IPS-18c (cell line): ENCODE data around the gene HUWE1.
"Not testable (repeated sequence)": the region's sequence is repeated elsewhere in the genome, so short reads cannot be mapped to it uniquely, and the experiment has no call there.

Source experiments
- H3K4me3 ChIP-seq: 2 replicates; pipeline ENCODE4 v1.7.0; 2013; ENCODE audit warnings: low read depth, mild to moderate bottlenecking, low read length, moderate library complexity; ENCODE audit not compliant: insufficient read depth
- H3K9me3 ChIP-seq: one replicate; pipeline ENCODE4 v1.6.1; 2013; ENCODE audit warnings: mild to moderate bottlenecking, low read length, moderate library complexity; ENCODE audit not compliant: control insufficient read depth, insufficient read depth

Gene HUWE1

GRCh38 chrX:53686151-53686885 is at the start of gene HUWE1:
HUWE1 (minus strand) TSS chrX:53686719; CDS start chrX:53654107, 32,612 bp downstream.
- Histone ChIP-seq H3K9me3 (peaks cover 2% of the 10 kb centered on the region), H3K4me3 (peak within 1 kb of the TSS; percentile 62)

GRCh38 chrX:53732797-53733196 is 46.3 kb upstream of the HUWE1 start:
- Histone ChIP-seq H3K4me3 (no peak overlapping the region), H3K9me3 (no peaks in the 10 kb centered on the region)

DNA sequence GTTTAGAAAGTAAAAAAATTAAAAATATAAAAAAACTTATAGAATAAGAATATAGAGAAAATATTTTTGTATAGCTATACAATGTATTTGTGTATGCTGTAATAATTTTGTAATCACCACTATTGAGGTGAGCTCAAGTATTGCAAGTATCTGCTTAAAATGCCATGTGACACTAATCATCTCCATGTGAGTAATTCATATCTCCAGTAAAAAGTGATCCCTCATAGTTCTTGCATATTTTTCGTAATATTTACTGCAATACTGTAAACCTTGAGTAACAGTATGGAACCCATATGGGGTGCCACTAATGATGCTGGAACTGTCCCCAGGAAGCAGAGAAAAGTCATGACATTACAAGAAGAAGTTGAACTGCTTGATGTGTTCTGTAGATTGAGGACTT is 43.2 kb upstream of the HUWE1 start:
- H3K4me3 ChIP-seq = no peak overlapping the region
- H3K9me3 ChIP-seq = peaks cover 3% of the 10 kb centered on the region

DNA sequence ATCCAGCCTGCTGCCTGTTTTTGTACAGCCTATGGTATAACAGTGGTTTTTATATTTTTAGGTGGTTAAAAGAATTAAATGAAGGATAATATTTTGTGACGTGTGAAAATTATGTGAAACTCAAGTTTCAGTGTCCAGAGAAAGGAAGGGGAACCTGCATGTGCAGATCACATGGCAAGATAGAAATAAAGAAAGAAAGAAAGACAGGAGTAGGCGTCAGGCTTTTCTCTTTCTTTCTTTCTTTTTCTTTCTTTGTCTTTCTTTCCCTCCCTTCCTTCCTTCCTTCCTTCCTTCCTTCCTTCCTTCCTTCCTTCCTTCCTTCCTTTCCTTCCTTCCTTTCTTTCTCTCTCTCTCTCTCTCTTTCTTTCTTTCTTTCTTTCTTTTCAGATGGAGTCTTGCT is 42.0 kb upstream of the HUWE1 start:
- peaks cover 3% of the 10 kb centered on the region for H3K9me3 ChIP-seq
- H3K4me3 ChIP-seq = no peak overlapping the region

GRCh38 chrX:53724872-53725271 is 38.4 kb upstream of the HUWE1 start:
- Histone ChIP-seq H3K4me3 (no peak overlapping the region), H3K9me3 (peaks cover 3% of the 10 kb centered on the region)

DNA sequence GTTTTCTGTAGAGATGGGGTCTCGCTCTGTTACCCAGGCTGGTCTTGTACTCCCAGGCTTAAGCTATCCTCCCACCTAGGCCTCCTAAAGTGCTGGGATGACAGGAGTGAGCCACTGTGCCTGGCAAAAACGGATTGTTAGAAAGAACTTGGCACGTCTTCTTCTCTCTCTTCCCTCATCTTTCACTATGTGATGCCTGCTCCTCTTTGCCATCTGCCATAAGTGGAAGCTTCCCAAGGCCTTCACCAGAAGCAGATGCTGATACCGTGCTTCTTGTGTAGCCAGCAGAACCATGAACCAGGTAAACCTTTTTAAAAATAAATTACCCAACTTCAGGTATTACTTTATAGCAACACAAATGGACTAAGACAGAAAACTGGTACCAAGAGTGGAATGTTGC is 36.9 kb upstream of the HUWE1 start:
- H3K4me3 ChIP-seq = no peak overlapping the region
- peaks cover 3% of the 10 kb centered on the region for H3K9me3 ChIP-seq

- H3K4me3 ChIP-seq, H3K9me3 ChIP-seq: not testable (repeated sequence)
These were observed 35.1 kb upstream of the HUWE1 start for GRCh38 chrX:53721610-53722009.

GRCh38 chrX:53719666-53720065 is 33.1 kb upstream of the HUWE1 start:
- not testable (repeated sequence) for H3K4me3 ChIP-seq

DNA sequence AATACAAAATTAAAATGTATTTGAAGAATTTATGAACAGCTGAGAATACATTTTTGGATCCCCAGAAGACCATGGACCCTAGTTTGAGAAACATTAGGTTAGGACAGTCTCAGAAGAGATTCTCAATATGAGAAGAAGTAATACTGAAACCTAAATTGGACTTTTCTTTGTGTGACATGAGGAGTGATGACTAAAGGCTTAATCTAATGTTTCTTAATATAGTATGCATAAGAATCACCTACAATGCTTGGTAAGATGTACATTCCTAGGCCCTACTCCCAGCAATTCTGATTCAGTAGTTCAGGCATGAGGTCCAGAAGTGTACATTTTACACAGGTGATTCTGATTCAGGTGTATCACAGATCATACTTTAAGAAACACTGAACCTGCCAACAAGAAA is 31.6 kb upstream of the HUWE1 start:
- peaks cover 4% of the 10 kb centered on the region for H3K9me3 ChIP-seq
- H3K4me3 ChIP-seq = no peak overlapping the region

More at GRCh38 chrX:53719666-53720065, 33.1 kb upstream of the HUWE1 start:
- not testable (repeated sequence) for H3K9me3 ChIP-seq

DNA sequence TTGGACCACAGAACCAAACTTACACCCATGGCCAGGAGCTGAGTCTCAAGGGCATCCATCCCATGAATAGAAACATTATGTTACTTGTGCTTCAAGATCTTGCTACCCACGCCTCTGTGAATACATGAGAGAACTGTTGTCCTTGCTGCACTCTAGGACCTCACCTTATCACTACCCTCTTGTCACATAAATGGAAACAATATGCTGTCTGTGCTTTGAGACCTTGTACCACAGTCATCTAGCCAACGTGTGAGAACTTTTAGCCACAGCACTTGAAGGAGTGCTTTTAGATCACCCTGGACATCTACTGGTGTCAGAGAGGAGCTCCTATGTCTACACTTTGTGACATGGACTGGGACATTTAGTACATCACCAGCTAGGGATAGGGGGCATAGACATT is 30.7 kb upstream of the HUWE1 start:
- H3K9me3 ChIP-seq = peaks cover 4% of the 10 kb centered on the region
- H3K4me3 ChIP-seq = no peak overlapping the region

GRCh38 chrX:53716328-53717088 is 30.0 kb upstream of the HUWE1 start:
- Histone ChIP-seq H3K4me3 (no peak overlapping the region), H3K9me3 (peaks cover 4% of the 10 kb centered on the region)

DNA sequence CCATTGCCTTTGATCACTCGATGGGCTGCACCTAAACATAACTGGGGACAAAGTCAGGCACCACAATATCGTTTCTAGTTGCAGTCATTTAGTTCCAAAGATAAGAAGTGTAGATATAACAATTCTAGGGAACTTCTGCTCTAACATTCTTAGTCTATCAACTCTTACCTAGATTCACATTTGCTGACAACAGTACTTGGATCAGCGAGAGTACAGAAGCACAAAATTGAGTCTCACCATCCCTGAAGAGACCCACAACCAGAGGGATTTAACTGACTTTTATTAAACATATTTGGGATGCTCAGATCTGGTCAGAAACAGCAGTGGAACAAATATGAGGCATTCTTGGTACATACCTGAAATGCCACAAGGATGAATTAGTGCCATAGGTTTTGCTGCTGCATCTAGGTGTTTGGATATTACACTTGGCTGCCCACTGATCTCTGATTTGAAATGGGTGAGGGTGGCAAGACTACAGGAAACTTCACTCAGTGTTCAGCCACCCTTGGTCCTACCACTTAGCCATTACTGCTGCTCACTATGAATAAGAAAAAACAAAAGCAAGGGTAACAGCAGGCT is 28.9 kb upstream of the HUWE1 start:
- Histone ChIP-seq H3K9me3 (peaks cover 4% of the 10 kb centered on the region), H3K4me3 (no peak overlapping the region)

DNA sequence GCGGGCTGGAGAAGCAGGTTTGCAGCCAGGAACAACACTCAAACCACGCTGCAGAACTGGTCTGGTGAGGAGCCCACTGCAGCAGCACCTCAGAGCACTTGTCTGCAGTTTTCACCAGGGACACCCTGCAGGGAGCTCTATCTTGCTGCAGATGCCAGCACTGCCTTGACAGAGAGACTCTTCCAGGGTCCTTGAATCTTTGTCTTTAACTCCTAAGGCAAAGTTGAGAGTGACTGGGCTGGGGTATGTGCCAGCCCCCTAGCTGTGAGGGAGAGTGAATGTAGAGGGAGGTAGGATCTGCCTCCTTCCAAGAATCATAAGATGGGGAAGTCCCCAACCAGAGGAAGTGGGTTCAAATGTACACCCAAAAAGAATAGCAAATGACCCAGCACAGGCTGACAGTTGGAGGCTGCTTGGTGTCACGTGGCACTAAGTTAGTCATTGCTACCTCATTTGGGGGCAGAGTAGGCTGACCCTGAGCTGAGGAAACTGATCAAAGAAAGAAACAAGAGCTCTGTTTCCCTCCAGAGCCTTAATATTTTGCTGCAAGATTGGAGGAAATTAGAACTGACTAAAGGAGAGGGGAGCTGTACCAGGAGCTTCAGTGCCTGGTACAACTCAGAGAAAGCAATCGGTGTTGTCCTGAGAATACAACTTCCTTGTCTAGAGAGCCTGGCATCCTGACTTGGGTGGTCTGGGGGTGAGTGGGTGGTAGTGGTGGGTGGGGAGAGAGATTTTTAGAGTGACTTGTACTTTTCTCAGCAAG is 28.2 kb upstream of the HUWE1 start:
- no peak overlapping the region for H3K4me3 ChIP-seq
- H3K9me3 ChIP-seq = peaks cover 5% of the 10 kb centered on the region

DNA sequence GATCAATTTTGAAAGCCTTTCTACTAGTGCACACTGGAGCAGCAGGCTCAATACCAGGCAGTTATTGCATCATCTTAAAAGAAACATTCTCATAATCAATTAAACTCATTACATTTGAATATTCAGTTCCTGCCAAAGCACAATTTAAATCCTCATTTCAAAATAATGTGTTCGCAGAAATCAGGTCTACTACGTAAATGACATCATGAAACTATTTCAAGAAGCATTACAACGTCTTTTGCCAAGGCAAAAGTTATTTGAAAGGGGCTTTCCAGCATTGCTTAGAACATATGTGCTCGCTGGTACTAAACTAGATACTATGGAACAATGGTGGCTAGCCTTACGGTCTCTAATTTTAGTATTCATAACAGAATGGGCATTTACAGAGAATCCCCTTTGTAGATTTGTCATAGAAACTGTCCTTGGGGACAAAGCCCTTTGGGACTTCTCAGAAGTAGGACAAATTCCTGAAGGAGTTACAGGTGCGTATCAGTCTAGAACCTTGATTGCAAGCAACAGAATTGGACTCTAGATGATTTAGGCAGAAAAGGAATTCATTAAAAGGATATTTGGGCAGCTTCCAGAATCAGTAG is 27.6 kb upstream of the HUWE1 start:
- Histone ChIP-seq H3K4me3 (no peak overlapping the region), H3K9me3 (peaks cover 6% of the 10 kb centered on the region)

DNA sequence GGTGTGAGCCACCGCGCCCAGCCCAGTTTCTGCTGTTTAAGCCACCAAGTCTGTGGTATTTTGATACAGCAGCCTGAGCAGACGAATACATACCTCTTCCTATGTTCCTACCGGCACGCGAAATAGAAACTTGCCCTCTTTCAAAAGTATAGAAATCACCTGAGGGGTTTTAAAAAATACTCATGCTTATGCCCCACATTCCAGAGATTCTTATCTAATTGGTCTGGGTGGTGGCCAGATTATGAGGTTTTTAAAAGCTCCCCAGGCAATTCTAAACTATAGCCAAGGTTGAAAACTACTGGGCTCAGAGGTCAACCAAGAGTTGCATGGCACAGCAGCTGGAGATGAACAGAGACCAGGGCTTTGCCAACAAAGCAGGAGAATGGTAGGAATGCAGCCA is 24.9 kb upstream of the HUWE1 start:
- H3K4me3 ChIP-seq = no peak overlapping the region

DNA sequence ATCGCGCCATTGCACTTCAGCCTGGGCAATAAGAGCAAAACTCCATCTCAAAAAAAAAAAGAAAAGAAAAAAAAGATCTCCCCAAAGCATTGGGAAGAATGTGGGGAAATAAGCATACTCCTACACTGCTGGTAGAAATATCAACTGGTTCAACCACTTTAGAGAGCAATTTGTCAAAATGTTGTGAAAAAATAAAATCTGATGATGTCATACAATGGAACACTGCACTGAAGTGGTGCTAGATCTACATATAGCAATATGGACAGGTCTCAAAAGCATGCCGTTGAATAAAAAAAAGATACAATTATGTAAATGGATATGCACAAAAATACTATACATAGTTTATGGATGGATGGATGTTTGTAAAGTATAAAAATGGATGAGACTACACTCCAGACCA is 18.3 kb upstream of the HUWE1 start:
- peaks cover 12% of the 10 kb centered on the region for H3K9me3 ChIP-seq
- H3K4me3 ChIP-seq = no peak overlapping the region

More for the DNA sequence above, 24.9 kb upstream of the HUWE1 start:
- H3K9me3 ChIP-seq = peaks cover 10% of the 10 kb centered on the region

- H3K9me3 ChIP-seq = peaks cover 10% of the 10 kb centered on the region
- H3K4me3 ChIP-seq = no peak overlapping the region
These were observed 17.8 kb upstream of the HUWE1 start for GRCh38 chrX:53704294-53704693.
